HG02938 (cell line): ENCODE measurements around the gene SH3BGRL2.
A peak's percentile ranks its signal among the peaks of the same experiment; 100 is the strongest.
"Not testable (repeated sequence)": the region's sequence is repeated elsewhere in the genome, so short reads cannot be mapped to it uniquely, and the experiment has no call there.

ENCODE experiments used
- ATAC-seq: cut with Tn5 transposase; IDR thresholded peaks from one replicate; pipeline ENCODE4 v1.9.1; 2021; ENCODE audit warnings: mild to moderate bottlenecking, moderate library complexity; ENCODE audit not compliant: unreplicated experiment

SH3BGRL2 gene

DNA sequence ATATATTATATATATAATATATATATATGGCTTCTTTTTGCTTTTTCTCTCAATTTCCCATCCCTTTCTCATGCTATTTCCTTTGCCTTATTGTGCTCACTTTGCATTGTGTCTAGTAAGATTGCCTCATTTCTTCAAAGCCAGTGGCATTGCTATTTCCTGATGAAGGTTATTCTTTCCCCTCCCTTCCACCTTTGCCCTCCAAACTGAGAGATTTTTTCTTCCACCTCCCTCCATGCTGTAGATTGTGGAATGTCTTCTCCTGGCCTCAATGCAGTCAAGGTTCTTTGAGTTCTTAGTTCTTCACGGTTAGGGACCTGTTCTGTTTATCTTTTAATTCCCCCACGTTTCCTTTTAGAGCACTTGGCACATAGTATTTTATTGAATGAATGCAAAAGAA is 17.2 kb downstream of the SH3BGRL2 start:
- no peak for ATAC-seq

DNA sequence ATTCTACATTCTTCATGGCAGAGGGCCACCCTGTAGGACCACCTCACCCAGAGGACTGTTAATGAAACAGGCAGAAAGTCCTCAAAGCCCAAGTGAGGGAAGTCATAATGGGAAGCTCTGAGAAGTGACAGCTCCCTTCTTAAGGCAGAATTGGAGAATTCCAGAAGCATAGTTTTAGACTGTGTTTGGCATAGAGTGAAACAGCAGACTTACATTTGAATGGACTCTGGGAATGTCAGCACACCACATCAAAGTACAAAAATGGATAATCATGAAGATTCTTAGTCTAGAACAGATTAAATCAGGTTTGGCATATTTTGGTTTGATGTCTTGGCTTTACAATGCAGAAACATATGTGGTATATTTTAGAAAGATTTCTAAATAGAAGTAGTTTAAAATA is 17.9 kb downstream of the SH3BGRL2 start:
- no peak for ATAC-seq

DNA sequence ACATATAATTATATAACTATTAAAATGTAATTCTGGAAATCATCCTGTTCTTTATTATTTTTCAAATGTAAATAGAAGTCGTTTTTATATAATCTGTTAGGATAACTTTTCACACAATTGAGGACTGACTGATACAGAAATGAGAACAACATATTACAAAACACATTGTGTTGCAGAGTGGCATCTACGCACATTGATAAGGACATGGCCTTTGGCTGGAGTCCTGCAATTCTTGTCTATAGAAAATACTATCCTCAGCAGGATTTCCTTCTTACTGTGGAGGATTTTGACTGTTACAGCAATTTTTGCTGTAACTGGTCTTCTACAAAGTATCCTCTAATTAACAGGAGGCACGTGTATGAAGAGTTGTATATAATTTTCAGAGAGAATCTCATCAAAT is 19.8 kb downstream of the SH3BGRL2 start:
- no peak for ATAC-seq

DNA sequence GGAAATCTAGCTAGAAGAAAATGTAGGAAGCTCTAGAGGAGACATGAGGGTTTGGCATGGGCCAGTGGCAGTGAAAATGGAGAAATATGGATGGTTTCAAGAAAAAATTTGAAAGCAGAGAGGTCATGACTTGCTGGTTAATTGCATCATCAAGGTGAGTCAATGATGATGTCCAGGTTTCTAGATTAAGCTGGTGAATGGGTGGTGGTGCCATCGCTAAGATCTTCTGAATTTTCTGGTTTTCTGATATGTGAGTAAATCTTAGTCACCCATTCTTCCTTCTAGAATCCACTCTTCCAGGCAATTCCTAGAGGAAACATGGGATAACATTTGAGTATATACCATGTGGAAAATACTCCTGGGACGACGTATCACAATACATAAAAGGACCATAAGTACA is 25.0 kb downstream of the SH3BGRL2 start:
- ATAC-seq = no peak

DNA sequence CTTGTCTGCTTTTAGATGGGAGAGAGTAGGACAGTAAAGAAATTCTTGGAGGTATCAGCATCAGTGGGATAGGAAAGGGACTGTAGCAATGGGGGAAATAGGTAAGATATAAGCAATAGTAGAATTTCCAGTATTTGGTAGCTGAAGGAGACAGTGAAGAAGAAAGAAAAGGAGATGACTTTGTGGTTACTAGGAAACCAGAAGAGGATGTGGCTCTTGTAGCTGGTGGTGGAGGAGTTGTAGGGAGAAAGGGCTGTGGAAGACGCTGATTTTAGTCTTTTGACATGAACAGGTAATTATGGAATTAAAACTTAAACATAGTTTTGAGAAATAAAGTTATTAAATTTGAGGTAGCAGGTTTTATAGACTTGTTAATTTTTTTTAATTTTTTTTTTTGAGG is 26.1 kb downstream of the SH3BGRL2 start:
- no peak for ATAC-seq

DNA sequence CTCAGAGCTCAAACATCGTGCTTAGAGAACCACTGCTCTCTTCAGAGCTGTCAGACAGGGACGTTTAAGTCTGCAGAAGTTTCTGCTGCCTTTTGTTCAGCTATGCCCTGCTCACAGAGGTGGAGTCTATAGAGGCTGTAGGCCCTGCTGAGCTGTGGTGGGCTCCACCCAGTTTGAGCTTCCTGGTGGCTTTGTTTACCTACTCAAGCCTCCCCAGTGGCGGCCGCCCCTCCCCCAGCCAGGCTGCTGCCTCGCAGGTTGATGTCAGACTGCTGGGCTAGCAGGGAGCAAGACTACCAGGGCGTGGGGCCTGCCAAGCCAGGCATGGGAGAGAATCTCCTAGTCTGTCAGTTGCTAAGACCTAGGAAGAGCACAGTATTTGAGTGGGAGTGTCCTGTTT is 32.5 kb downstream of the SH3BGRL2 start:
- not testable (repeated sequence) for ATAC-seq

DNA sequence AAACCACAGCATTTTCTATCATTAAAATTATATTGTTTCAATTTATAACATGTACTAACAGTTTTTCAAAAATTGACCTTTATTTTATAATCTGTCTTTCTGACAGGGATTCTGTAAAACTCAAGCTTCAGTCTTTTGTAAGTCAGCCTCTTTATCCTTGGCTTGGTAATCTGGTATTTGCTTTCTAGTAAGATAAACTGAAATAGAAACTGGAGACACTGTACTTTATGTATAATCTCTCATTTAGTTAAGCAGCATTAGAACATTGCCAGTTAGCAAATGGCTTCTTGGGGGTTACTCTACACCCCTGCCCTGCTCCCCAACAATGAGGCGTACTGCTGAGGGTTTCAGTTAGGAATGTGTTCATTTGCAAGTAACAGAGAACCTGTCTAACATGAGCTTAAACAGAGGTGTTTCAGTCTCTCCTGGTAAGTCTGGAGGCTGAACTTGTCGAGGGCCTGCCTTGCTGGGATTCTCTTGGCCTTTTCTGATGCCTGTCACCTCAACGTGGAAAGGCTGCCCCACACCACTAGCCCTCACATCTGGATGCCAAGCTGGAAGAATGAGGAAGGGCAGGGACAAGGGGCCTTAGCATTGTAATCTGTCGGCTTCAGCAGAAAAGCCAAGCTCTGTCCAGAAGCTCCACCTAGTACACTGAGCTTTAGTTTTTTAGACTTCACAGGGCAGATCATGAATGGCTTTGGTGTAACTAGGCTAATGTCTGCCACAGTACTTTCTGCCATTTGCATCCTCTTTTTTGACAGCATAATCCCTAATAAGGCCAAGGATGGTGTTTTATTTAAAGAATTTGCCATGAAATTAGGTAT is 34.8 kb downstream of the SH3BGRL2 start:
- ATAC-seq = no peak

DNA sequence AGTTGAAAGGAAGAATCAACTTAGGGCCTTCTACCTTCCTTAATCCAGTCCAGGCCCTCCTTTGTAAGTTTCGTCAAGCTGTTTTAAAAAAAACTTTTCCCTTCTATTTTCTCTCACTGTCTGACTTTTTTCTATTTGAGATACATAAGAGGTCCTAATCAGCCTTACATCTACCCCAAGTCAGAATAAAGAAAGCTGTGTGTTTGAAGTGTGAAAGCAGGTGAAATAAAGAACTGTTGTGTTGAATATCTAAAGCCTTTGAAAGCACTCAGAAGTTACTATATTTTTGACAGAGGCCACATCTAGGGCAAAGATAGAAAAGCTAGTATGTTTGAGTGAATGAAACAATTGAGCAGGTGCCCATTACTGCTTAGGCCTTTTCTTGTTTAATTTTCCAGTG is 35.5 kb downstream of the SH3BGRL2 start:
- no peak for ATAC-seq

DNA sequence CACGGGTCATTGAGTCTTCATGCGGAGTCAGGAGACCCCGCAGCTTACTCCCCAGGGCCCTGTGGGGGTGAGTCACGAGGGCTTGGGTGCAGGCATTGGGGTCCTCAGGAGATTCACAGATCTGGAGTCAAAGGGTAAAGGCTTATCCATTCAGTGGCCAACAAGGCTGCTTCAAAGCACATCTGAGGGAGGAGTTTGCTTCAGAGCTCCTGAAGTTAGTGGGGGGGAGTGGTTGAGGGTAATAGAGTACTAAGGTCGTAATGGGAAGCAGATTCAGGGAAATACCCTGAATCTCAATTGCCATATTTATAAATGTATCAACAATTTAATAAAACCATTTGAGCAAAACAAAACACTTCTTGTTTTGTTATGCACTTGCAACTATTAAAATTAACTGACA is 37.3 kb downstream of the SH3BGRL2 start:
- ATAC-seq = no peak

DNA sequence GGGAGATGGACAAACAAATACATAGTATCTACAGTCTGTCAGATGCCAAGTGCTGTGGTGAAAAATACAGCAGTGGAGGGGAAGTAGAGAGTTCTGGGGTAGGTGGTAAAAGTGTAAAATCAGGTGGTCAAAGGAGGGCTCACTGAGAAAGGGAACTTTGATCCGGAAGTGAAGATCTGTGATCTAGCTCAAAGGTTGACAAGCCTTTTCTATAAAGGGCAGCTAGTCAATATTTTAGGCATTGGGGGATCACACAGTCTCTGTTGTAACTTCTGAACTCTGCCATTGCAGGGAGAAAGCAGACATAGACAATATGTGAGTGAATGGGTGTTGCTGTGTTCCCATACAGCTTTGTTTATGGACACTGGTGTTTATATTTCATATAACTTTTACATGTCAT is 38.6 kb downstream of the SH3BGRL2 start:
- no peak for ATAC-seq

DNA sequence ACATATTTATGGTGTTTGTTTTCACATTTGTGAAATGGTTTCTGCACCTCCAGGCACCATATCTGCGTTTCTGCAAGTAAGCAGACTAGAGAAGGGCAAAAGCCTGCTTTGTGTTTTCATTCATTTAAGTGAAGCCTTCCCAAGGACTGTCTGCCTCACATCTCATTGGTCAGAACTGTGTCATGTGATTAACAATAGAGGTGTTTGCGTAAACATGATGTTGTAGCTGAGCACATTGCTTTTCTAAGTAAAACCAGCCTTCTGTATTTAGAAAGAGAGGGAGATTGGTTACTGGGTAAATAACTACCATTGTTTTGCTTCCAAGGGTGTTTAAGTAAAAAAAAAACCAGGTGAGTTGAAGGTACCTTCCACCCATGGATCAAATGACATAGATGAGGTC is 39.7 kb downstream of the SH3BGRL2 start:
- no peak for ATAC-seq

DNA sequence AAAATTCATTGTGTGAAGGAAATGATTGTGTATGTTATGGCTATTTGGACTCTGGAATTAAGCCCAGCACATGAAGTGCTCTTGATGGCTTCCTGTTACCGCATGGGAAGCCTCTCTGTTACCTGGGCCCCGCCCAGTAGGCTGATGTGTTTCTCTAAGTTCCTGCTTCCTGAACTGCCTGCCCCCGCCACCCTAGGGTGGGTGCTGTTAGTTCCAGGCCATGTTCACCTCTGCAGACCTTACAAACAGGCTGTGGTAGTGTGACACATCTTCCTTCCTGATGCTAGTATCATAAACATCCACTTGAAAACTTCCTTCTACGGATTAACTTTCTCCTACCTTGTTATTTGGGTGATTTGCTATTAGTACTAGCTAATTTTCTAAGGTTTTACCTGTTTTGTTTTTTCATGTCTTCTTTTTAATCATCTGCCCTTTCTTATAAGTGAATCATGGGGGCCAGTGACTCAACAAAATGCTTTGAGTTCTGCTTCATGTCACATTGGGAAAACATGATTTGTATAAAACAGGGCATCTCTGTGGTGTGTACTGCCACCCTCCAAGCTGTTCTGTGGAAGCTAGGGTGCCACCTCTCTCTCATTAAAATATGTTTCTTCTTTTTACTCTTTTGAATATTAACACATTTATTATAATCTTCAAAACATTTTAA is 40.6 kb downstream of the SH3BGRL2 start:
- no peak for ATAC-seq

DNA sequence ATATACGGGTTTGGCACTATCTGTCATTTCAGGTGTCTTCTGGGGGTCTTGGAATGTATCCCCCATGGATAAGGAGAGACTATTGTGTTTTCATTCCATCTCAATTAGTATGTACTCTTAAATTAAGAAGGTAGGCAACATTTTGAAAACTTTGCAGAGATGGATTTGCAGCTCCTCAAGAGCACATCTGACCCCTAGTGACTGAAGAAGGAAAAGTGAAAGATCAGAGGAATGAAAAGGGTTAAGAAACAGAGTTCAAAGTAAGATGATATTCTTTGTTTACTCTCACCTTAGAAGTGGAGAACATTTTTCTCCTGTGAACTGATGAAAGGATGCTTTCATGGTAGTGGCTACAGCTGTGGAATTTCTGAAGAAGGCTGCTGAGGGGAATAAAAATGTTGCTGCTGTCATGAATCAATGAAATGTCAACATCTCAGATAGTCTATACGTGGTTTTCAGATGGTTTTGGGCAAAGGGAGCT is 41.5 kb downstream of the SH3BGRL2 start:
- ATAC-seq = peak; percentile 46

DNA sequence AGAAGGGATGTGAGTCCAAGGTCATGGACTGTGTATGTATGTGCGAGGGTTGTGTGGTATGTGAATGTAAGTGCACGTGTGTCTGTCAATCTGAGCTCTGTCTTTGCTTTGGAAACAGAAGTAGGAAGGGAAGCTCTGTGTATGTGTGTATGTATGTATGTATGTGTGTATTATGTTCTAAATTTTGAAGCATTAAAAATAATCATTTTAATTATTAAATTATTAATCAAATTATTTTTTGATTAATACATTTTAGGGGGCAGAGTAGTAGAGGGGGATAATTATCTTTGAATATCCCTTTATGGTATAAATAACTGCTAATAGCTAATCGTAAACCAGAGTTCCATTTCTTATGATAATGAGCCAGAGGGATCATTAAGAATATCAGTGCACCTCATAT is 42.8 kb downstream of the SH3BGRL2 start:
- ATAC-seq = no peak

DNA sequence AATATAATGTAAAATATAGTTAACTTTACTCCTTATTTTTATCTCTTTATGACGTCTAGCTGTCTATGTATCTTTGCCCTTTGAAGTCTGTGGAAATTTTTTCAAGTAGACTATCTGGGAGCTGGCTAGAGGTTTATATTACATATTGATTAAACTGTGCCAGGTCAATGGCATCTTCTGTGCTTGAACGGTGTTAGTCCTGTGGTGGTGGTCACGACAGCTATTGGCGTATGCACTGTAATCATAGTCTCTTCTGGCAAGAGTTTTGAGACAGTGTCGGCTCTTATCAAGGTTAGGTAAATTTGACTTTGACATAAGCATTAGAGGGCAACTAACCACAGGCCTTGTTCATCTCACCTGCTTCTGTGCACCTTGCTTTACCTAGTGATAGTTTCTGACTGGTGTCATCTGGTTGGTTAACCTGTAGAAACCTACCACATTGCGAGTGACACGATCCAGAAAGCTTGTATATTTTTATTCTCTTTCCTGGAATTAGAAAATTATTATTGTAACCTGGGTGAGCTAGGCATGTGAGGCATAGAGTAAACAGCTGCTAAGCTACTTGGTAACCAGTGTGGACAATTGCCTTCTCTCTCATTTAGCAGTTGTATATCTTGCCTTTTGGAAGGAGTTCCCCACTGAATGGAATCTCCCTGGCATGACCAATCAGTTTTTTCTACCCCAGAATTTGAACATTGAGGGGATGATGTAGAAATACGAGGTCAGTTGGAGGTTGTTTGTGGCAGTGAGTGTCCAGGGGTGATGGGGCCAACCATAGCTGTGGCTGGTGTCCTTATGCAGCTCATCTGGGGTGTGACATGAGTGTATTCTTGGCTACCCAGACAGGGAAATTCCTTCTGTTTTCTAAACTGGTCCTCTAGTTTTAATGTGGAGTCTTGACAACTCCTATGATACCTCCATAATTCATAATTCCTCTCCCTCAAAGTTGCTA is 45.9 kb downstream of the SH3BGRL2 start:
- ATAC-seq = no peak

DNA sequence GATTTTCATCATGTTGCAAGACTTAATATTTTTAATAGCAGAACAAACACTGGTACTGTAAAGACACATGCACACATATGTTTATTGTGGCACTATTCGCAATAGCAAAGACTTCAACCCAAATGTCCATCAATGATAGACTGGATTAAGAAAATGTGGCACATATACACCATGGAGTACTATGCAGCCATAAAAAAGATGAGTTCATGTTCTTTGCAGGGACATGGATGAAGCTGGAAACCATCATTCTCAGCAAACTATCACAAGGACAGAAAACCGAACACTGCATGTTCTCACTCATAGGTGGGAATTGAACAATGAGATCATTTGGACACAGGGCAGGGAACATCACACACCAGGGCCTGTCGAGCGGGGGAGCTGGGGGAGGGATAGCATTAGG is 51.6 kb downstream of the SH3BGRL2 start:
- not testable (repeated sequence) for ATAC-seq

DNA sequence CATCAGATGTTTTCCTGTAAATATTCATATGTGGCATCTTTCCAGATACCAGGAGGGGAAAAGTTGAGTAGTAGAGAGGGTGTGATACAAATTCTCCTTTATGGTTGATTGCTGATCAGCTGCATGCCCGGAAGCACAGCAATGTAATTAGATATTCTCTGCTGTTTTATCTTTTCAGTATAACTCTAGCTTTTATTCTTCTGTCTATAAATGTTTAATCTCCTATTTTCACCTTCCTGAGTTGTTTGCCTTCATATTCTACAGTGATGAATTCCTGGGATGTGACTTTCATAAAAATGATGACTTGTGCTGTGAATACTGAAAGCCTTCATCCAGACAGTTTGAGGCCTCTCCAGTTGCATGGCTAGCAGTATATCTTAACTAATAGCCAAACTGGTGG is 53.7 kb downstream of the SH3BGRL2 start:
- no peak for ATAC-seq

DNA sequence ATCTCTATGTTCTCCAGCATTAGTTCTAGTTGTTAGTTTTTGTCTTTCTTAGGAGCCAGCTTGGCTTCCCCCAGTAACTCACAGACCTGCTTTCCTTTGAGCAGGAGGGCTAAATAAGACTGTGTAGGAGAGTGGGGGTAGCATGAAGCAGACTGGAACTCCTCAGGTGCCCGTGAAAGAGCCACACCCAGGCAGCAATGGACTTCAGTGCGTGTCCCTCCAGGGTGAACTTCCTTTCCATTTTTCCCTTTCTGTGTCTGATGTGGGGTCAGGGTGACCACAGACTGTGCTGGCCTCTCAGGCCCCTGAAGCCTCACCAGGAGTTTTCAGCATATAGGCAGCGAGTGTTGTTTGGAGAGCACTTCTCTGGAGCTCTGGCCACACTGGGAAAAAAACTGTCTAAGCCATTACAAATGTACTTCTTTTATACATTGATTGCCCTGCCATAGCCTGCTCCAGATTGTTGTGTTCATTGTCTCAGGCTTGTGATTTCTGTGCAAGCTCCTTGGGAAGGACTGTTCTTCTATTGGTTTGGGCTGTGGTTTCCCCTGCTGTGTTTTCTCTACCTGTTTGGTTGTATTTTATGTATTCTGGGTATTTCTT is 55.7 kb downstream of the SH3BGRL2 start:
- ATAC-seq = no peak

DNA sequence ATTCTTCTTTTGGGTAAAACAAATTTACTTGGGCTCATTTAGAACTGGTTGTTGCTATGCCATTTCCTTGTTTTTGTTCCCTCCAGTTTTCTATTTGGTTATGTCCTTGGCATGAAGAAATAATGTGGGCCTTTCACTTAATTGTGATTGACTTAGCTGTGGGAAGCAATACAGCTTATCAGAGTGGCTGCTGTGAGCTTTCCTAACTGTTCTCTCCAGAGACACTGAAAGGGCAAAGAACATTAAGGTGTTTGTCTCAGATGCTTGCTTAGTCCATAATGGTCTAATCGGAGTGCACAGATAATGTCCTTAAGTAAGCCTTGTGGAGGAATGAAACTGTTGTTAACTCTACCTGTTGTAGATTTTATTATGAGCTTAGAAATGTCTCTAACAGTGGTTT is 56.6 kb downstream of the SH3BGRL2 start:
- ATAC-seq = no peak

DNA sequence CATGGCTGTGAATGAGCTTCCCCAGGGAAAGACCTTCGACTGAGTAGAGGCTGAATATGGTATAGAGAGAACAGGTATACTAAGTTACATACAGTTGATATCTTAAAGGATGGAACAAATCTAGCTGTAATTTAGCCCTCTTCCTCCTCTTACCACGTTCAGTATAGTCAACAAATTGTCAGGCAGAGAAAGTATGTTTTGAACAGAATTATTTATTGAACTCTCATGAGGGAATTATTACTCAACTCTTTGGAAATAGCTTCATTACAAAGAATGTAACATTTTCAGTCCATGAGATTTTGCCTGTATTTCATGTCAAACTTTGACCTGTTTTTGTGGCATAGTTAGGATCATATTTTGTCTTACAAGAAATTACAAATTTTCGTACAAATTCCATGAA is 63.0 kb downstream of the SH3BGRL2 start:
- no peak for ATAC-seq
